Bronchial epithelial cell (primary cell): ENCODE results near the gene SCAMP3. TPM values are rescaled to one million over a fixed set of nuclear protein-coding genes. Genes with fewer than 3 reads are reported as not detected.

Experiments used
- DNase-seq: peaks from one replicate; pipeline ENCODE4 v3.0.0-alpha.2; 2010; ENCODE audit warnings: low read depth
- FAIRE-seq: peaks from 2 replicates; lab custom pipeline; 2011; peaks lifted over from hg19 to GRCh38; lab: Jason Lieb, UNC
- H3K27me3 ChIP-seq: 2 replicates; pipeline ENCODE4 v1.5.1; 2011; ENCODE audit warnings: low read length; ENCODE audit not compliant: control insufficient read depth, insufficient read depth
- H3K36me3 ChIP-seq: 2 replicates; pipeline ENCODE4 v1.5.1; 2011; ENCODE audit warnings: low read length; ENCODE audit not compliant: control insufficient read depth, insufficient read depth
- H3K4me3 ChIP-seq: 2 replicates; pipeline ENCODE4 v1.5.1; 2011; ENCODE audit warnings: mild to moderate bottlenecking, low read depth, low read length, control low read depth
- total RNA-seq: library from RNA; depleted of rRNA; stranded (reverse); fragments of >200 nt; gene quantifications from 2 replicates; pipeline ENCODE4 v1.2.1, GENCODE V29; 2014
- TF ChIP-seq, protein P1 (sequence below): IDR thresholded peaks from 2 replicates; pipeline ENCODE4 v1.5.1; 2011; ENCODE audit warnings: mild to moderate bottlenecking, moderate library complexity, low read length, control low read depth, inconsistent platforms; ENCODE audit not compliant: insufficient read depth, severe bottlenecking

SCAMP3 gene
- total RNA-seq, 1 donor from 2014 or later, result 23.4 TPM

DNA sequence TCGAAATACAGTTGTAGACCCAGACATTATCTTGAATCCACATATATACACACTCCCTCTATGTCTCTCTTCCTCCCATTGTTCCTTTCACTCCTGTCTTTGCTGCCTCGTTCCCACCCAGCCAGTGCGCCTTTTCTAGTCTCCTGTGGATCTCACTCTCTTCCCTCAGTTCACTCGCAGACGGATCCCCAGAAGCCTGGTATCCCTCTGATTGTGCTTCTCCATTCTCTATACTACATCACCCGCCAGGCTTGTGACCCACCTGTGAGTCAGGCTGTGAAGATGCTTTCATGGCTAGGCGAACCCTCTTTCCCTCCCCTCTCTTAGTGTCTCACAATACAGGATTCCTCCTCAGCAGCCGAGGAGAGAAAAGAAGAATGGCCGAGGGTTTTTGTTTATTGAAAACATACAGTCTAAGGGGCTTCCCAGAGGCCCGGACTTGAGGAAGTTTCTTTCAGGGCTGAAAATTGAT, 16.6 kb upstream of the SCAMP3 start:
- H3K27me3 ChIP-seq, result no peaks in the 10 kb centered on the region
- FAIRE-seq (no peak), DNase-seq (no peak)
- no peaks in the 10 kb centered on the region for H3K36me3 ChIP-seq
- TF ChIP-seq, protein P1, sequence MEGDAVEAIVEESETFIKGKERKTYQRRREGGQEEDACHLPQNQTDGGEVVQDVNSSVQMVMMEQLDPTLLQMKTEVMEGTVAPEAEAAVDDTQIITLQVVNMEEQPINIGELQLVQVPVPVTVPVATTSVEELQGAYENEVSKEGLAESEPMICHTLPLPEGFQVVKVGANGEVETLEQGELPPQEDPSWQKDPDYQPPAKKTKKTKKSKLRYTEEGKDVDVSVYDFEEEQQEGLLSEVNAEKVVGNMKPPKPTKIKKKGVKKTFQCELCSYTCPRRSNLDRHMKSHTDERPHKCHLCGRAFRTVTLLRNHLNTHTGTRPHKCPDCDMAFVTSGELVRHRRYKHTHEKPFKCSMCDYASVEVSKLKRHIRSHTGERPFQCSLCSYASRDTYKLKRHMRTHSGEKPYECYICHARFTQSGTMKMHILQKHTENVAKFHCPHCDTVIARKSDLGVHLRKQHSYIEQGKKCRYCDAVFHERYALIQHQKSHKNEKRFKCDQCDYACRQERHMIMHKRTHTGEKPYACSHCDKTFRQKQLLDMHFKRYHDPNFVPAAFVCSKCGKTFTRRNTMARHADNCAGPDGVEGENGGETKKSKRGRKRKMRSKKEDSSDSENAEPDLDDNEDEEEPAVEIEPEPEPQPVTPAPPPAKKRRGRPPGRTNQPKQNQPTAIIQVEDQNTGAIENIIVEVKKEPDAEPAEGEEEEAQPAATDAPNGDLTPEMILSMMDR, result no peak
- no peak overlapping the region for H3K4me3 ChIP-seq

DNA sequence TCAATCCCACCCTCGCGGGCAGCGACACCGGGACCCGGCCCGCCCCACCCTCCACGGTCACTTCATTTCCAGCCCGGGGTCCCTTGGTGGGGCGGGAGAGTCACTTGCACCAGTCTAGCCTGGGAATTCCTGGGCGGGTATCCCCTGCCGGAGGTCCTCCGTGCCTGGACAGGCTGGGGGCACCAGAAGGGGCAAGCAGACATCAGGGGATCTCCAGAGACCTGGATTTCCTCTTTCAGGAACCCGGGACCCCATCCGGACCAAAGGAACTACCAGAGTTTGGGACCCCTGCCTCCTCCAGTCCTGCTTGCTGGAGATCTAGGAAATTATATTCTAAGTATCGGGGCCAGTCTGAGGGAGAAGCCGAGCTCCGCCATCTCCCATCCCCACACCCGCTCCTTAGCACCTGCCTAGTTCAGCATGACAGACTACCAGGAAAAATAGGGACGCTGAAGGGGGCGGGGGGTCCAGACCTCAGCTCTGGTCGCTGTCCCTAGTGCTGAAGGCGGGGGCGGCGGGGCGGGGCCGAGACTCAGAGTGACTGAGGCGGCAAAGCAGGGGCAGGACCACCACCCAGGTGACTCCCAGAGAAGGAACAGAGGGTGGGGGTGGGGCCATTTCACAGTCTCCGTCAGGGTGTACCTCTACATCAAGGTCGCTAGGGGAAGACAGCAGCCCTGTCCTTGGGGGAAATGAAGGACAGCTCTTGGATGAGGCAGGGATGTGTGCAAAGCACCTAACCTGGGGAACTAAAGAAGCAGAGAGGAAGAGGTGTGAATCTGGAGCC, 15.9 kb upstream of the SCAMP3 start:
- no peaks in the 10 kb centered on the region for H3K36me3 ChIP-seq
- no peaks in the 10 kb centered on the region for H3K27me3 ChIP-seq
- FAIRE-seq (no peak), DNase-seq (peak; percentile 32)
- TF ChIP-seq, protein P1, result peak; percentile 48
- H3K4me3 ChIP-seq, result peak overlapping the region; percentile 63

DNA sequence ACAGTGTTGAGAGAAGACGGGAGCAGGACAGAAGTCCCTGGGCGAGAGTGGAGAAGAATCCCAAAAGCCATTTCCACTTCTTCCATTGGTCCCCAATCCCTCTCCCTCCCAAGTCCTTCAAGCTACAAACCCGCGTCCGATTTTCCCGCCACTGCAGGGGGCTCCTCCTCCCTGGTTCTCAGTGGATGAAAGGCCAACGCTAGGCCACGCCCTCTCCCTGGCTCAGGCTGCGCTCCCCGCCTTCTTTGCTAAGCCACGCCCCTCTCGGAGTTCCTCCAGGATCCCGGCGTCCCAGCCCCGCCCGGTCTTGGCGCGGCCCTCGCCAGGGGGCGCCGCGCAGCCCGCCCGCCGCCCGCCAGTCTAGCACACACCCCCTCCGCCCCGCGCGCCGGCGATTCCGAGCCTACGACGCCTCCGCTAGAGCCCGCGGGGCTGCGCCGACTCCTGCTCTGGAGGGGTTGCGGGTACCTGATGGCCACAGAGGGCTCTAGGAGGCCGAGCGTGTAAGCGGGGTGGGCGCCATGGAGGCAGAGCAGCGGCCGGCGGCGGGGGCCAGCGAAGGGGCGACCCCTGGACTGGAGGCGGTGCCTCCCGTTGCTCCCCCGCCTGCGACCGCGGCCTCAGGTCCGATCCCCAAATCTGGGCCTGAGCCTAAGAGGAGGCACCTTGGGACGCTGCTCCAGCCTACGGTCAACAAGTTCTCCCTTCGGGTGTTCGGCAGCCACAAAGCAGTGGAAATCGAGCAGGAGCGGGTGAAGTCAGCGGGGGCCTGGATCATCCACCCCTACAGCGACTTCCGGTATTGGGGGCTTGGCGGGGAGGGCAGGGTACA, 15.1 kb upstream of the SCAMP3 start, which contains the start of gene HCN3:
HCN3 (plus strand) TSS at position 394 of the 832 bp plus-strand sequence; CDS start at position 522, 128 bp downstream.
- DNase-seq (peak; percentile 91), FAIRE-seq (no peak)
- TF ChIP-seq, protein P1, result peak; percentile 54
- H3K4me3 ChIP-seq, result peak within 1 kb of the TSS; percentile 63
- no peaks in the 10 kb centered on the region for H3K27me3 ChIP-seq
- H3K36me3 ChIP-seq, result no peaks in the 10 kb centered on the region

DNA sequence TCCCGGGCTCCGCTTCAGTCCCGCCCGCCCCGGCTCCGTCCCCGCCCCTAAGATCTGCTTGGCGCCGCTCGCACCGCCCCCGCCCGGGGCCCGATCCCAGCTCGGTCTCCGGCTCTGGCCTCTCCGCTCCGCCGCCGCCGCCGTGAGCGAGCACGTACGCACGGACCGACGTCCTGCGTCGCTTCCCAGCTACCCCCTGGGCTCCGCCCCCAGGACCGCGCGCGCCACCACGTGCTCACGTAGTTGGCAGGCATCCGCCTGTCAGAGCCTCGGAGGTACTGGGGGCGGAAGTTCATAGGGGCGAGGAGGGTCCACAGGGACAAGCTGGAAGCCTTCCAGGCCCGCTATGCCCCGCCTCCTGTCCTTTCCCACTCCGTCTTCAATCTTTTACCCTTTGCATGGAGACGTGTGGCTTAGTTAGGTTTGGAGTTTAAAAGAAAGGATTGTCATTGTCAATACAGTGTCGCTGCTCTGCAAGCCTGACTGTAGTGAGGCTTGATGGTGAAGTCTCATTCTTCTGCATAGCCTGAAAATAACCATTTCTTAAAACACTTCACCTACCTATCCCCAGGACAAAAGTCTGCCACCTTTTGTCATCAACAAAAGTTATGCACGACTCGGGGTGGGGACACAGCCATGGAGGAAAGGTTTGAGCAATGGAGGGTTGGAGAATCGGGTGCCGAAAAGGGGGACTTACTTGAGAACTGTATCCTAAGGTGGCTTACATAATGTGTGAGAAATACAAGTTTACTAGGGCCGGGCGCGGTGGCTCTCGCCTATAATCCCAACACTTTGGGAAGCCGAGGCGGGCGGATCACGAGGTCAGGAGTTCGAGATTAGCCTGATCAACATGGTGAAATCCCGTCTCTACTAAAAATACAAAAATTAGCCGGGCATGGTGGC, 11.4 kb upstream of the SCAMP3 start, which contains the start of gene CLK2:
CLK2 (minus strand) TSS at position 162 of the 903 bp plus-strand sequence. CDS start 2,527 bp downstream, outside the sequence.
- H3K4me3 ChIP-seq, result peak within 1 kb of the TSS; percentile 74
- peaks cover 16% of the 10 kb centered on the region for H3K36me3 ChIP-seq
- TF ChIP-seq, protein P1, result no peak
- no peaks in the 10 kb centered on the region for H3K27me3 ChIP-seq
- FAIRE-seq (no peak), DNase-seq (peak; percentile 78)
